GM03348 (cell line): ENCODE measurements around the gene TRIM15.
"Not testable (repeated sequence)": the region's sequence is repeated elsewhere in the genome, so short reads cannot be mapped to it uniquely, and the experiment has no call there.

Experiments
- DNase-seq: peaks from one replicate; pipeline ENCODE4 v3.0.0; 2012; ENCODE audit warnings: low spot score

TRIM15 gene

DNA sequence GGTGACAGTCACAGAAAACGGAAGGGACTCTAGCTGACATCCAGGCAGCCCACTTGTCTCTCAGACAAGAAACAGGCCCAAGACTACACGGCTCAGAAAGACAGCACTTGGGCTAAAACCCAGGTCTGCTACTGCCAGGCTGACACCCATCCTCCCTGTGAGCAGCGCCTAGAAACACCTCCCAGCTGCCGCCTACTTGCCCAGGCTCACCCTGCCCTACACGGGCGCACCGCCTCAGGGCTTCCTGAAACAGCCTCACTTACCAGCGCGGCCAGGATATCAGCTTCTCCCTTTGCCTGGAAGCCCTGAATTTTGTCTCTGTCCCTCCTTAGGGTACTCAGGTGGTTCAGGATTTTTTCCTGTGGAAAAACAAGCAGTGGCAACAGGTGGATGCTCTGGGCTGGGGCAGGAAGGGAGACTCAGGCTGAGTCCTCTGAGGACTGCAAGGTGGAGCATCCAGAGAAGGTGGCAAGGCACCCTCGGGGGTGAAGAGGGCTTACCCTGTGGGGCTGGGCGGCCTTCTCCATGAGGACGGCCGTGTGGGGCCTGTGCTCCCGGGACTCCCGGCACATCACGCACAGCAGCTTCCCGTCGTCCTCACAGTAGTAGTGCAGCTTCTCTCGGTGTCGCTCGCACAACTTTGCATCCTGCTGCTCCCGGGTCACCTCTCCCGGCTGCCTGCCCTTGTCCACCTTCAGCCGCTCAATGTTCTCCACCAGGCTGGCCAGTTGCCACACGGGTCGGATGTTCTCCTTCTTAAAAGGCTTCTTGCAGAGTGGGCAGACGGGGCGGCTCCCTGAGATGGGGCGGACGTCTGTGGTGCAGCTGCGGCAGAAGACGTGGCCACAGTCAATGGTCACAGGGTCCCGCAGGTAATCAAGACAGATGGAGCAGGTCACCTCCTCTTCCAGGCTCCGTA is 35.1 kb downstream of the TRIM15 start:
- DNase-seq = no peak

DNA sequence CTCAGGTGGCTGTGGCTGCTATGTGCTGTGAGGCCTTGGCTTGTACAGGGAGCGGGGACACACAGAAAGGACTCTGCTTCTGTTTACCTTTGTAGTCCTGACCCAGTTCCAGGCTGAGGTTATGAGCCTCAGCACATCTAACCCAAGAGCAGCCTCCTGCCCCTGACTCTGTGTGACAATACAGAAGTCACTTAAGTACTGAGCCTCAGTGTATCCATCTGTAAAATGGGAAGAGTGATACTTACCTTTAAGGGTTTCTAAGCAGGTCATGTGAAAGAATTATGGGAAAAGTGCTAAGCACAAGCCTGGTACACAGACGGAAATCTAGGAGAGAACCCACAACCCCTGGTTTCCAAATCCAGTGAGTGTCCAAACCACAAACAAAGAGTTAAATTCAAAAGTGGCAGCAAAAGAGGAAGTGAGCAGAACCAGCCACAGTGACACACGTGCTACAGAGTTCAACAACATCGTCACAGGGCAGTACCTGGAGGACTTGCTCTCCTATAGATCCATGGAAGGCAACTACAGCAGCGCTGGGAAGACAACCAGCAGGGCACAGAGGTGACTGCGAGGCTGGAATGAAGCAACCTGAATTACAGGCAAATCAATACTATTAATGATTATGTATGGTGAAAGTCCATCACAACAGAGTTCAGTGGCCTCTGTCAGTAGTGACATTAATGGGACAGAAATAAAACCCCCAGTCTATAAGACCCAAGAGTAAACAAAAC is 37.4 kb downstream of the TRIM15 start:
- DNase-seq = no peak

DNA sequence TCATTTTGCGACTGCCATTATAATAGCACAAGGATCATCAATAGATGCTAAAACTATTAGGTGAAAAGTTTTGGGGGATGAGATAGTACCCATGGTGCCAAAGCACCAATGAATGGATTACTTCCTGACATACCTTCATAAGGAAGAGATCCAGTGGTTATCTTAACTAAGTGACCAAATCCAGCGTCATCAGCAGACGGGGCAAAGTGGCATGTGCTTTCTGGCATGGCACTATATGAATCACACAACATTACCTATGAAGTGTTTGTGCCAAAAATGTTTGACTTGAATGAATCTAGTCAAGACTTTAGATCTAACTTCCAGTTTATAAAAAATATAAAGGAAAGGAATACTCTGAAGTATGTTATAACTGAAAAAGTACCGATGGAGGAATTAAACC is 39.0 kb downstream of the TRIM15 start:
- DNase-seq = no peak

DNA sequence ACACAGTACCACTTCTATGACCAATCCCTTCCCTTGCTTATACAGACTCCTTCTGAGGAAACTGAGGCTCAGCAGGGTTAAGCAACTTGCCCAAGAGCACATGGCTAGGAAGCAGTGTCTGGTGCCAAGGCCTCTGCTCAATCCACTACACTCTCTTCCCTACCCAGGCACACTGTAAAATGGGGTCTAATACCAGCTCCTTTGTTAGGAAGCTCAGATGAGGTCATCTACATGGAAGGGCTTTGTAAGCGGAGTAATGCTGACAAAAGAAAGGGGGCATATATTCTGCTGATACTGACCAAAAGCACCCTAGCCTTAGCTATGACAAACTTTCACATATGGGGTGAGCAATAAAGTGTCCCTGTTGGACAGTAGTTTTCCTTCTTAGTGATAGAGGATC is 40.8 kb downstream of the TRIM15 start:
- DNase-seq = no peak

DNA sequence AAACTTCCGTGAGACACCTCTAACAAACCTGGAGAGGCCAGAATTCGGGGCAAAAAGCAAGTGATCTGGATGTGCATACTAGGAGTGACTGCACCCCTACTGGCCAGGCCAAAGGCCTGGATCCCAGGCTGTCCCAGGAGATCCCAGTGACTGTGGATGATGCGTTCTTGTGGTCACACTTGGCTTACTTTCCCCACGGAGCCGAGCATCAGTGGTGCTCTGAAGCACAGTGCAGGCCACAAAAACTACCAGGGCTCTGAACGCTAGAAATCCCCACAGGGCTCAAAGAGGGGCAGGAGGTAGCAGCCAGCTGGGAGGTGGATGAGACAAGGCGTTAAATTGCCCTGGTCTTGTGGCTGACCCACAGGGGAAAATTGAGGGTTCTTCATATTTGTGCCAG is 42.8 kb downstream of the TRIM15 start:
- peak; percentile 44 for DNase-seq

DNA sequence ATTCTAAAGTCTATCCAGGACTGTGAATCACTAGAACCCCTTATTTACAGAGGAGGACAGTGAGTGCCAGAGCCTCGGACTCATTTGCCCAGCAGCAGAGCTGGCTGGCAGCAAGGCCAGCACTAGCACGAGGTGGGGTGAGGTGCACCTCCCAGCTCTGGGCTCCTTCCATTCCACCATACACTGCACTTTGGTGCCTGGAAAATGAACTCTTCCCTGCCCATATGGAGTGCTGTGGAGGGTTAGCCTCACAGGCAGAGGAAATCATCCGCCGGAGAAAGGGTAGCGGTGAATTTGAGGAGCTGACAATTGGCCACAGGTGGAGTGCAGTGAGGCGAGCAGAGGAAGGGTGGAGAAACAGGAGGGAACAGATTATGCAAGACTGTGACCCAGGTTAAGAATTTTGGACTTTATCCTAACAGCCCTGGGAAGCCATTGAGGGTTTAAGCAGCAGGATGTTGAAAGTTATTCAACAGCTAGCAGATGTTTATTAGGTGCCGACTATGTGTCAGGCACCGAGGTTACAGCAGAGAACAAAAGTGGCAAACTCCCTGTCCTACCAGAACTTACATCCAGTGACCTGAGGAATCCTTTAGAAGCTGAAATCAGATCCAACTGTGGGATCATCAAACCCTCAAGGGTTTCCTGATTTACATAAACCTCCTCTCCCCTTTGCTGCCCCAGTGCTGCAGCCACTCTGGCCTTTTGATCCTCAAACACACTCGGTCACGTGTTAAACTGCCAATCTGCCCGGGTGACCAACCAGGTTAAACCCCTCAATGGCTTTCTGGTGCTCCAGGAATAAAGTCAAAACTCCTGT is 43.7 kb downstream of the TRIM15 start:
- peak; percentile 37 for DNase-seq

DNA sequence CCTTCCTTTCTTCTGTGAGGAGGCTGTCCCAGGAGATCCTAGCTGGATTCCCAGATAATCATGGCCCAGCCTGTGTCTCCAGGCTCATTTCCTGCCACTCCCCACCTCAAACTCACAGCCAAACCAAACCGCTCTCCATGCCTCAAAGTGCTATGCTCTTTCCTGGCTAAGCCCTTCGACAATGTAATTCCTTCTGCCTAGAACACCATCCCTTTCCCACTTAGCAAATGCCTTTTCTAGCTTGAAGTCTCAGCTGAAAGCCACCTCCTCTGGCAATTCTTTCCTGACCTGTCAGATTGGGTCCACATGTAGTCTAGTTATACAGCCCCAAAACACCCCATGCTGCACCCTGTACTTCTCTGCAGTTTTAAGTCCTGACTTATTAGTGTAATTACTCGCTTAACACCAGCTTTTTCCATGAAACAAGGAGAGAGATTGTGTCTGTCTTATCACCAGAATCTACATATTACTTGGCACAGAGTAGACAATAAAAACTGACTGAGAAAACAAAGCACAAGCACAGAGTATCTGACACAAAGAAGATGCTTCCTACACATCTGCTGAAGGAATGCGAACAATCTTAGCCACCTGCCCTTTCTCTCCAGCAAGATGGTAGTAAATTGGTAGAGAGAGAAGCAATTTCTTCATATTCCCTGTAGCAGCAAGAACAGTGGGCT is 44.4 kb downstream of the TRIM15 start:
- peak; percentile 62 for DNase-seq

DNA sequence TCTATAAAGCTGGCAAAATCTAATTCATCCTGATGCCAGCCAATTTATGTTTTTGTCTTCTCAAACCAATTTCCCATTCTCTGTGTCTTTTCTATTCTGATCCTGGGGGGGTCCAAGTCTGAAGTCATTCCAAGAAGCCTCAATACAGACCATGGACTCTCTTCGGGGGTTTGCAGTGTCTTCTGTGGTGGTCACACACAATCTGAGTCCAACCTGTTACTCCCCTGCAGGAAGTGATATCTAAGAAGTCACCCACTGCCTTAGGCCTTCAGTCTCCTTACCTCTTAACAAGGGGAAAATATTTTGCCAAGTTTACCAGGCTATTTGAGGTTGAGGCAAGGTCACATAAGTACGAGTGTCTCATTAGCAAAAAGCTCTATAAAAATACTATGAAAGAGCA is 48.0 kb downstream of the TRIM15 start:
- DNase-seq = no peak

DNA sequence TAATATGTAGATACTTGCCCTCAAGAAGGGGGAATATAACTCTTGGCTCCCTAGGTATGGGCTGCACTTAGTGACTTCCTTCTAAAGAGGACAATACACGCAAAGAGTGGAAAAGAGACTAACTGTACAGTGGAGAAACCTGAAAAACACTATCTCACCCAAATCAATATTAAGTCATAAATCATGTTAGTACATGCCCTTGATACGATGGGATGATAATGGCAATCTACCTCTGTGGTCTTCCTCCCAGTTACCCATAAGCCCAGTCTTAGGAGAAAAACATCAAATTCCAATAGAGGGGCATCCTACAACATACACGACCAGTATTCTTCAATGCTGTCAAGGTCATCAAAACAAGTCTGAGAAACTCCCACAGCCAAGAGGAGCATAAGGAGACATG is 48.6 kb downstream of the TRIM15 start:
- no peak for DNase-seq

DNA sequence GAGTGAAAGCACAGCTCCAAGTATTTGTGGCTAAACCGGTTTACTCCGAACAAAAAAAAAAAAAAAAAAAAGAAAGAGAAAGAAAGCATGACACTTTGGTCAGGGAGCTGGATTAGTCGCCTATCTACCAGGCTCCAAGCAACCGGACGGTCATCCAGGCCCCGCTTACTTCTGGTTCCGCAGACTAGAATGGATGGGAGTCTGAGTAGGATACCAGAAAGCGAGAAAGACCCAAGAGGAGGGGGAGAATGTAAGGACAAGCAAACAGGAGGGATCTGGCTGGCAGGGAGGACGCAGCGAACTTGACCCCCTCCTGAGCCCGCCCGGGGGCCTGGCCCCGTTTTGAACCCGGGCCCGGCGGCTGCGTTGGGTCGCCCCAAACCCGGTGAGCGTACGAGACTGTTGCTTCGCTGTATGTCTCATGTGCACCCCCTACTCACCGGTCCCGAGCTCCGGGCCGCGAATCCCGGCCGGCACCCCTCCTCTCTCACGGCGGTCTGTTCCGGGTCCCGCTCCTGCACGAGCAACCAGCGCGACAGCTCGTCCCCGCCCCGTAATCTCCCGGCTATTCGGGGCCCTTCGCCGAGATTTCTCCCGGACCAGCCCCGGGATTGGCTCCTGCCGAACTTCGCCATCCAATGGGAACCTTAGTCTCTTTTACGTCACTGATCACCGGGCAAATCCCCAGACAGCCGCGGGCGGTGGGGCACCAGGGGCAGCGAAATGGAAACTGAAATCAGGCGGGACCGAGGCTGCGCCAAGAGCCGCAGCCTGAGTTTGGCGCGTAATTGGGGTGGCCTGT is 49.7 kb downstream of the TRIM15 start, which contains the start of gene TRIM26:
Gene TRIM26 (minus strand): TSS at position 542 of the 802 bp plus-strand sequence. CDS start 14,303 bp downstream, outside the sequence.
- peak; percentile 99 for DNase-seq

DNA sequence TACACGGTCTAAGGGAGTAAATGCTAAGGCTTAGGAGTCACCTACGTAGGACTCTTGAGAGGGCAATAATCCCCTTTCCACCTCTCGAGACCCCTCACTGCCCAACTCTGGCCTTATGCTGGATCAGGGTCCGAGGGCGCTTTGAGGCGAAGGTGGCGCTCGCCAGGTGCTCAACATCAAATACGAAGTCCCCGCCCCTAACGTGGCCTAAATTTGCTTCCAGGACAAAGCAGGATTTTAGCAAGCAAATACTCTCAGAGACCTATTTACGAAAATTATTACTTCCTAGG is 50.3 kb downstream of the TRIM15 start:
- no peak for DNase-seq

DNA sequence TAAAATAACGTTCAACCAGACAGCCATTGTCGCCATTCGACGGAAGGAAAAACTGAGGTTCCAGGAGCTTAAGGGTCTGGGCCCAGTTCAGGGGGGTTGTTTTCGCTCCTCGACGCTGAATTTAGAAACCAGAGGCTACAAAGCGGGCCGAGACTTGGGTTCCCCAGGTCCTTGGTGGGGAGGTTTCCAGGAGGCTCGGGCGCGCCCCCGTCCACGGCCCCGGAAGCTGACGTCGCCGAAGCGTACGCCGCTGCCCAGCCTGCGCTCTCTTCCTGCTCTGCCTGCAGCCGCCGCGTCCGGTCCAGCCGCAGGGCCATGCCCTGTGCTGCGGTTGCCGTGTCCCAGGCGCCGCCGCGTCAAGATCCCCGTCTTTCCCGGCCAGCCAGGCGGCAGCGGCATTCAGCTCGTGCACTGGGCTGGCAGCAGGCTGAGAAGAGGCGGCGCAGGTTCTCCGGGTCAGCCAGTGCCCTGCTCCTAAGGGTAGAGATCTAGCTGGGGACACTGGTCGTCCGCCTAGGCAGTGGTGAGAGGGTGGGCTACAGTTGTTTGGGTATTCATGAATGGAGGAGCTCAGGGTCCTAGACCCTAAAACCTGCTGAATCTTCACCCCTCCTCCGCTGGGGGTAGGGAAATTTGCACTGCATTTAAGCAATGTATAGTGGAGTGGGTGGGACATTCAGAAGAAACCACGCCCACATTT is 50.8 kb downstream of the TRIM15 start:
- DNase-seq = peak; percentile 91

DNA sequence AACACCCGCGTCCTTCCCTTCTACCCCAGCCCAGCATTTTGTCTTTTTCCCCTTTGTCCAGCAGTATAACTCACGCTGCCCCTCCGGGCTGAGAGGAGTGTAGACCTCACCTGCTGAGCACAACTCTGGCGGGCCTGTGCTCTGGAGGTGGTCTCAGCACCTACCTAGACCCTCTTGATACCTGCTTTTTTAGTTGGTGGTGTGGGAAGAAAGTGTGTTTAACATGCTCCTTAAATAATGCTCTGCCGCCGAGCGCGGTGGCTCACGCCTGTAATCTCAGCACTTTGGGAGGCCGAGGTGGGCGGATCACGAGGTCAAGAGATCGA is 51.3 kb downstream of the TRIM15 start:
- DNase-seq = no peak

DNA sequence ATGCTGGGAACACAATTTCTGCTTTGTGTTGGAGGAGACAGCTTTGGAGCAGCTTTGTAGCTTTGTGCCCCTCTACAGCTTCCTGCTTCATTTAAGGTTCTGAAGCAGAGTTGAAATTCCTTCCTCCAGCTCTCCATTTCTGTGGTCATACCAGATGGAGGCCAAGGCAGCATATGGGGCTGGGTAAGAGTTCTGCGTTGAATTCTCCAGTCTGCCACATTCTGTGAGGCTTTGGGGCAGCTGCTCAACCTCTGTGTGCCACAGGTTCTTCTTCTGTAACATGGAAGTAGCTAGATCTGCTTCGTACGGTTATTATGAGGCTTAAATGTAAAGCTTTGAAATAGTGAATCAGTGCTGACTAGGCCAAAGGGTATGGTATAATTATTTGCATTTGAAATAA is 52.8 kb downstream of the TRIM15 start:
- no peak for DNase-seq

DNA sequence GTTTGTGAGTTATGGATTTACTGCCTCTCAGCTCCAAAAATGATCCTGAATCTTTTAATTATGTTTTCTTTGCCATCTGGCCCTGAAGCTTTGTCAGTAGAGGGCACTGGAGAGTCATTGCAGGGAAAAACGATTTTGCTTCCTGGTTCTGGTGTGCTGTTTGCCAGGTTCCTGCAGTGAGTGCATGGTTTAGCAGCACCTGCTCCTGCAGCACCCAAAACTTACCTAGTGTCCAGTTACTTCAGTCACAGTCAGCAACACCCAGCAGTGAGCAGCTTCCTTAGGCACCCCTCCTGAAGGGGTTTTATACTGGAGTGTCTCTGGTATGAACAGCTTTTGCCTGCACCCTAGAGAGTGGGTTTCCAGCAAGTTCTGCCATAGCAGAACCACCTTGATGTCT is 55.9 kb downstream of the TRIM15 start:
- DNase-seq = peak; percentile 73

DNA sequence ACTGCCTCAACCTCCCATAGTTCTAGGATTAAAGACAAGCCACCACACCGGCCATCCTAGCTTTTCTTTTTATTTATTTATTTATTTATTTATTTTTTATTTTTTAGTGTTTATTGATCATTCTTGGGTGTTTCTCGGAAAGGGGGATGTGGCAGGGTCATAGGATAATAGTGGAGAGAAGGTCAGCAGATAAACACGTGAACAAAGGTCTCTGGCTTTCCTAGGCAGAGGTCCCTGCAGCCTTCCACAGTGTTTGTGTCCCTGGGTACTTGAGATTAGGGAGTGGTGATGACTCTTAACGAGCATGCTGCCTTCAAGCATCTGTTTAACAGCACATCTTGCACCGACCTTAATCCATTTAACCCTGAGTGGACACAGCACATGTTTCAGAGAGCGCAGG is 58.0 kb downstream of the TRIM15 start:
- DNase-seq = not testable (repeated sequence)

DNA sequence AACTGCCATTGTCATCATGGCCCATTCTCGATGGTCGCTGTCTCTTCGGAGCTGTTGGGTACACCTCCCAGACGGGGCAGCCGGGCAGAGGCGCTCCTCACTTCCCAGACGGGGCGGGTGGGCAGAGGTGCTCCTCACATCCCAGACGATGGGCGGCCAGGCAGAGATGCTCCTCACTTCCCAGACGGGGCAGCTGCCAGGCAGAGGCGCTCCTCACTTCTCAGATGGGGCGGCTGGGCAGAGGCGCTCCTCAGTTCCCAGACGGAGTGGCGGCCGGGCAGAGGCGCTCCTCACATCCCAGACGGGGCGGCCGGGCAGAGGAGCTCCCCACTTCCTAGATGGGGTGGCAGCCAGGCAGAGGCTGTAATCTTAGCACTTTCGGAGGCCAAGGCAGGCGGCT is 58.6 kb downstream of the TRIM15 start:
- DNase-seq = not testable (repeated sequence)
